Panc1 (cell line): ENCODE measurements around the gene SKOR1. TPM values are rescaled to one million over a fixed set of nuclear protein-coding genes. Genes with fewer than 3 reads are reported as not detected.
A peak's percentile ranks its signal among the peaks of the same experiment; 100 is the strongest.

Experiments
- ATAC-seq: fragments of 200-7000 bp; cut with Tn5 transposase; 2 replicates; pipeline ENCODE4 v1.9.1; 2020; ENCODE audit warnings: mild to moderate bottlenecking, moderate library complexity
- BruUV-seq: library from RNA; stranded (reverse); fragments of 400-500 nt; replicated peaks from 2 replicates; lab custom pipeline; 2021; lab: Mats Ljungman, UMichigan
- CTCF ChIA-PET: fragments of 300-600 bp; sonication (Branson Sonifier 250); formaldehyde crosslinking; loops from one replicate; lab custom pipeline; 2022; ENCODE audit warnings: antibody characterized with exemption; lab: Charles Lee
- POLR2A ChIA-PET: fragments of 300-600 bp; sonication (Branson Sonifier 250); formaldehyde crosslinking; loops from one replicate; lab custom pipeline; 2022; ENCODE audit warnings: antibody characterized with exemption; lab: Charles Lee
- DNase-seq: peaks from one replicate; pipeline ENCODE4 v3.0.0-alpha.2; 2010; ENCODE audit warnings: low read depth, low spot score
- H3K27ac ChIP-seq: 2 replicates; pipeline ENCODE4 v1.5.1; 2011; ENCODE audit warnings: mild to moderate bottlenecking, low read length, inconsistent platforms
- H3K27me3 ChIP-seq: fragments of 200-500 bp; sonication (Bioruptor generic); 2 replicates; pipeline ENCODE4 v1.6.0; 2014; ENCODE audit warnings: low read length, inconsistent platforms; ENCODE audit not compliant: control insufficient read depth, insufficient read depth
- H3K36me3 ChIP-seq: fragments of 200-500 bp; sonication (Bioruptor generic); 2 replicates; pipeline ENCODE4 v1.5.1; 2014; ENCODE audit warnings: inconsistent platforms, mild to moderate bottlenecking, low read length, moderate library complexity; ENCODE audit not compliant: control insufficient read depth, insufficient read depth
- H3K4me1 ChIP-seq: 2 replicates; pipeline ENCODE4 v1.5.1; 2011; ENCODE audit warnings: inconsistent platforms, mild to moderate bottlenecking, low read length, moderate library complexity; ENCODE audit not compliant: control insufficient read depth, insufficient read depth
- H3K4me3 ChIP-seq, 2 experiments: 2 replicates each; pipeline ENCODE4 v1.5.1; 2011 to 2012; ENCODE audit warnings: low read depth in 2 of 2, low read length in 2 of 2, mild to moderate bottlenecking in 2 of 2, inconsistent platforms in 1 of 2, moderate library complexity in 1 of 2
- H3K9me3 ChIP-seq: fragments of 200-500 bp; sonication (Bioruptor generic); 2 replicates; pipeline ENCODE4 v1.5.1; 2014; ENCODE audit warnings: low read depth, mild to moderate bottlenecking, inconsistent platforms, low read length, moderate library complexity; ENCODE audit not compliant: control insufficient read depth, insufficient read depth
- POLR2AphosphoS5 ChIP-seq: IDR thresholded peaks from 2 replicates; pipeline ENCODE4 v1.6.1; 2012; ENCODE audit warnings: mild to moderate bottlenecking, low read depth, low read length, moderate library complexity
- REST ChIP-seq, 2 experiments: IDR thresholded peaks; 2 replicates each; pipeline ENCODE4 v1.6.1; 2011 to 2012; ENCODE audit warnings: low read depth in 2 of 2, control low read depth in 1 of 2, low read length in 1 of 2, mild to moderate bottlenecking in 1 of 2, moderate library complexity in 1 of 2; ENCODE audit not compliant: insufficient read depth in 1 of 2
- SIN3A ChIP-seq: IDR thresholded peaks from 2 replicates; pipeline ENCODE4 v1.6.1; 2012; ENCODE audit warnings: low read depth, mild to moderate bottlenecking, low read length, moderate library complexity, borderline replicate concordance; ENCODE audit not compliant: insufficient read depth
- TCF7L2 ChIP-seq: IDR thresholded peaks from 2 replicates; pipeline ENCODE4 v1.6.1; 2011; ENCODE audit warnings: mild to moderate bottlenecking, low read depth, low read length, inconsistent platforms
- in situ Hi-C: cut with HindIII; loops from 2 replicates; pipeline ENCODE4 v1.10.0; 2016; ENCODE audit warnings: low sequenced_read_pairs, low pct_unique_long_range_greater_than_20kb
- intact Hi-C: fragments of 100-400 bp; cut with micrococcal nuclease; formaldehyde crosslinking; loops from one replicate; pipeline ENCODE4 v1.10.0; 2022; ENCODE audit not compliant: unreplicated experiment
- total RNA-seq: library from RNA; stranded (reverse); gene quantifications from one replicate; pipeline ENCODE4 v1.2.1, GENCODE V29; 2021; ENCODE audit not compliant: unreplicated experiment
- TF ChIP-seq, protein P1 (sequence below): fragments of 450-650 bp; IDR thresholded peaks from 2 replicates; pipeline ENCODE4 v1.5.1; 2017; ENCODE audit warnings: mild to moderate bottlenecking

Gene SKOR1
- total RNA-seq, 1 experiment from 2014 or later, result 0.21 TPM

GRCh38 chr15:67849538-67849937 is 24.2 kb downstream of the SKOR1 start:
- ChIA-PET POLR2A (no interaction called here), CTCF (no interaction called here)
- intact Hi-C loops, result no loop called here
- Histone ChIP-seq H3K36me3 (no peaks in the 10 kb centered on the region), H3K27me3 (no peaks in the 10 kb centered on the region), H3K9me3 (no peaks in the 10 kb centered on the region), H3K27ac (no peak overlapping the region), H3K4me1 (peaks cover 23% of the 10 kb centered on the region), H3K4me3 (no peak overlapping the region)
- ATAC-seq (no peak), DNase-seq (no peak)
- in situ Hi-C loops, result no loop called here
- no TSS peak for BruUV-seq
- TF ChIP-seq SIN3A, result no peak
- no peak for TF ChIP-seq REST (IDR thresholded peaks at IDR 0.05; ENCODE audit: insufficient read depth in 1 of 2, low read depth in 2 of 2, low read length in 1 of 2)
- no peak for TF ChIP-seq TCF7L2
- TF ChIP-seq, protein P1, sequence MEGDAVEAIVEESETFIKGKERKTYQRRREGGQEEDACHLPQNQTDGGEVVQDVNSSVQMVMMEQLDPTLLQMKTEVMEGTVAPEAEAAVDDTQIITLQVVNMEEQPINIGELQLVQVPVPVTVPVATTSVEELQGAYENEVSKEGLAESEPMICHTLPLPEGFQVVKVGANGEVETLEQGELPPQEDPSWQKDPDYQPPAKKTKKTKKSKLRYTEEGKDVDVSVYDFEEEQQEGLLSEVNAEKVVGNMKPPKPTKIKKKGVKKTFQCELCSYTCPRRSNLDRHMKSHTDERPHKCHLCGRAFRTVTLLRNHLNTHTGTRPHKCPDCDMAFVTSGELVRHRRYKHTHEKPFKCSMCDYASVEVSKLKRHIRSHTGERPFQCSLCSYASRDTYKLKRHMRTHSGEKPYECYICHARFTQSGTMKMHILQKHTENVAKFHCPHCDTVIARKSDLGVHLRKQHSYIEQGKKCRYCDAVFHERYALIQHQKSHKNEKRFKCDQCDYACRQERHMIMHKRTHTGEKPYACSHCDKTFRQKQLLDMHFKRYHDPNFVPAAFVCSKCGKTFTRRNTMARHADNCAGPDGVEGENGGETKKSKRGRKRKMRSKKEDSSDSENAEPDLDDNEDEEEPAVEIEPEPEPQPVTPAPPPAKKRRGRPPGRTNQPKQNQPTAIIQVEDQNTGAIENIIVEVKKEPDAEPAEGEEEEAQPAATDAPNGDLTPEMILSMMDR, result no peak
- TF ChIP-seq POLR2AphosphoS5, result no peak

GRCh38 chr15:67850336-67850735 is 25.0 kb downstream of the SKOR1 start:
- H3K27ac ChIP-seq, result peak overlapping the region; percentile 45; the same call in 1 of the 2 replicates
- no TSS peak for BruUV-seq
- no peaks in the 10 kb centered on the region for H3K9me3 ChIP-seq
- ChIA-PET CTCF (interaction anchor here (0.6 kb wide), 1 partner anchor 199 kb away, joined by 7 read pairs; no protein-coding TSS in a partner anchor), POLR2A (interaction anchor here (0.6 kb wide), 1 partner anchor 10 kb away, joined by 4 read pairs; no protein-coding TSS in a partner anchor)
- no peak overlapping the region for H3K4me3 ChIP-seq
- no peaks in the 10 kb centered on the region for H3K36me3 ChIP-seq
- peaks cover 17% of the 10 kb centered on the region for H3K4me1 ChIP-seq
- TF ChIP-seq POLR2AphosphoS5 (no peak), SIN3A (no peak), REST (IDR thresholded peaks at IDR 0.05; ENCODE audit: insufficient read depth in 1 of 2, low read depth in 2 of 2, low read length in 1 of 2) (no peak), TCF7L2 (no peak)
- TF ChIP-seq, protein P1, result no peak
- ATAC-seq (no peak), DNase-seq (no peak)
- intact Hi-C loops (no loop called here), in situ Hi-C loops (loop anchor here (10.0 kb wide), 1 partner anchor 154 kb away; no protein-coding TSS in a partner anchor)
- no peaks in the 10 kb centered on the region for H3K27me3 ChIP-seq
